SK-N-SH treated with all-trans-retinoic acid at 6 μM for 48 hours (cell line): ENCODE results near the gene SLC38A4.
A peak's percentile ranks its signal among the peaks of the same experiment; 100 is the strongest.

ENCODE experiments used
- ATAC-seq: fragments of 200-7000 bp; cut with Tn5 transposase; 3 replicates; pipeline ENCODE4 v1.9.1; 2020; ENCODE audit warnings: mild to moderate bottlenecking, moderate library complexity
- ARNTL ChIP-seq: fragments of 450-650 bp; formaldehyde crosslinking; IDR thresholded peaks from 2 replicates; pipeline ENCODE4 v1.5.0; 2020; ENCODE audit warnings: low read depth, mild to moderate bottlenecking, moderate library complexity, borderline replicate concordance
- BACH2 ChIP-seq: fragments of 250-450 bp; sonication (Bioruptor Pico); IDR thresholded peaks from 2 replicates; pipeline ENCODE4 v1.9.0; 2021; ENCODE audit warnings: mild to moderate bottlenecking, borderline replicate concordance
- CSDC2 ChIP-seq: fragments of 250-450 bp; sonication (Bioruptor Pico); IDR thresholded peaks from 2 replicates; pipeline ENCODE4 v1.5.0; 2020; ENCODE audit warnings: mild to moderate bottlenecking, moderate library complexity
- CSRNP3 ChIP-seq: fragments of 250-450 bp; sonication (Bioruptor Pico); IDR thresholded peaks from 2 replicates; pipeline ENCODE4 v1.5.1; 2021; ENCODE audit warnings: mild to moderate bottlenecking, moderate library complexity
- ESRRG ChIP-seq: fragments of 250-450 bp; sonication (Bioruptor Pico); IDR thresholded peaks from 2 replicates; pipeline ENCODE4 v1.6.1; 2021; ENCODE audit warnings: mild to moderate bottlenecking
- GLIS3 ChIP-seq: fragments of 250-450 bp; sonication (Bioruptor Pico); IDR thresholded peaks from 2 replicates; pipeline ENCODE4 v1.5.0; 2020; ENCODE audit warnings: mild to moderate bottlenecking, moderate library complexity
- ISL1 ChIP-seq: fragments of 250-450 bp; sonication (Bioruptor Pico); IDR thresholded peaks from 2 replicates; pipeline ENCODE4 v2.1.2; 2022; ENCODE audit warnings: mild to moderate bottlenecking, moderate library complexity
- OSR1 ChIP-seq: fragments of 250-450 bp; sonication (Bioruptor Pico); IDR thresholded peaks from 2 replicates; pipeline ENCODE4 v1.8.0; 2022; ENCODE audit warnings: moderate library complexity, mild to moderate bottlenecking, inconsistent platforms
- PPARA ChIP-seq: fragments of 250-450 bp; sonication (Bioruptor Pico); IDR thresholded peaks from 2 replicates; pipeline ENCODE4 v1.5.0; 2020; ENCODE audit warnings: mild to moderate bottlenecking, borderline replicate concordance
- RARB ChIP-seq: fragments of 250-450 bp; sonication (Bioruptor Pico); IDR thresholded peaks from 2 replicates; pipeline ENCODE4 v1.8.0; 2021; ENCODE audit warnings: mild to moderate bottlenecking, moderate library complexity
- SNAI2 ChIP-seq: fragments of 250-450 bp; sonication (Bioruptor Pico); IDR thresholded peaks from 2 replicates; pipeline ENCODE4 v1.5.0; 2020; ENCODE audit warnings: mild to moderate bottlenecking, moderate library complexity
- TCF4 ChIP-seq: fragments of 250-450 bp; sonication (Bioruptor Pico); IDR thresholded peaks from 2 replicates; pipeline ENCODE4 v1.8.0; 2021; ENCODE audit warnings: mild to moderate bottlenecking, moderate library complexity, borderline replicate concordance
- TOX ChIP-seq: fragments of 250-450 bp; sonication (Bioruptor Pico); IDR thresholded peaks from 2 replicates; pipeline ENCODE4 v1.8.0; 2021; ENCODE audit warnings: mild to moderate bottlenecking, moderate library complexity, borderline replicate concordance
- ZC3H10 ChIP-seq: fragments of 250-450 bp; sonication (Bioruptor Pico); IDR thresholded peaks from 2 replicates; pipeline ENCODE4 v1.5.1; 2021; ENCODE audit warnings: mild to moderate bottlenecking, moderate library complexity
- ZFP3 ChIP-seq: fragments of 250-450 bp; sonication (Bioruptor Pico); IDR thresholded peaks from 2 replicates; pipeline ENCODE4 v1.5.0; 2020; ENCODE audit warnings: mild to moderate bottlenecking, moderate library complexity
- ZFP30 ChIP-seq: fragments of 450-650 bp; formaldehyde crosslinking; IDR thresholded peaks from 2 replicates; pipeline ENCODE4 v1.5.0; 2022; ENCODE audit warnings: mild to moderate bottlenecking, moderate library complexity
- ZNF565 ChIP-seq: fragments of 450-650 bp; formaldehyde crosslinking; conservative IDR thresholded peaks from 2 replicates; pipeline ENCODE4 v1.5.0; 2020; ENCODE audit warnings: low read depth, mild to moderate bottlenecking, moderate library complexity
- ZNF70 ChIP-seq: fragments of 450-650 bp; formaldehyde crosslinking; IDR thresholded peaks from 2 replicates; pipeline ENCODE4 v1.5.0; 2020; ENCODE audit warnings: mild to moderate bottlenecking, moderate library complexity
- ZNF8 ChIP-seq: fragments of 450-650 bp; formaldehyde crosslinking; IDR thresholded peaks from 2 replicates; pipeline ENCODE4 v1.5.0; 2020; ENCODE audit warnings: mild to moderate bottlenecking, moderate library complexity
- TF ChIP-seq, protein P1 (sequence below): fragments of 250-450 bp; sonication (Bioruptor Pico); IDR thresholded peaks from 2 replicates; pipeline ENCODE4 v1.8.0; 2020; ENCODE audit warnings: mild to moderate bottlenecking, moderate library complexity, borderline replicate concordance
- TF ChIP-seq, protein P2 (sequence below): fragments of 250-450 bp; sonication (Bioruptor Pico); IDR thresholded peaks from 2 replicates; pipeline ENCODE4 v1.5.1; 2020; ENCODE audit warnings: low read depth, mild to moderate bottlenecking, moderate library complexity
- TF ChIP-seq, protein P3 (sequence below): fragments of 250-450 bp; sonication (Bioruptor Pico); IDR thresholded peaks from 2 replicates; pipeline ENCODE4 v1.5.0; 2020; ENCODE audit warnings: mild to moderate bottlenecking, moderate library complexity

SLC38A4 gene

GRCh38 chr12:46839232-46839631 is 13.4 kb upstream of the SLC38A4 start:
- TF ChIP-seq, protein P1, sequence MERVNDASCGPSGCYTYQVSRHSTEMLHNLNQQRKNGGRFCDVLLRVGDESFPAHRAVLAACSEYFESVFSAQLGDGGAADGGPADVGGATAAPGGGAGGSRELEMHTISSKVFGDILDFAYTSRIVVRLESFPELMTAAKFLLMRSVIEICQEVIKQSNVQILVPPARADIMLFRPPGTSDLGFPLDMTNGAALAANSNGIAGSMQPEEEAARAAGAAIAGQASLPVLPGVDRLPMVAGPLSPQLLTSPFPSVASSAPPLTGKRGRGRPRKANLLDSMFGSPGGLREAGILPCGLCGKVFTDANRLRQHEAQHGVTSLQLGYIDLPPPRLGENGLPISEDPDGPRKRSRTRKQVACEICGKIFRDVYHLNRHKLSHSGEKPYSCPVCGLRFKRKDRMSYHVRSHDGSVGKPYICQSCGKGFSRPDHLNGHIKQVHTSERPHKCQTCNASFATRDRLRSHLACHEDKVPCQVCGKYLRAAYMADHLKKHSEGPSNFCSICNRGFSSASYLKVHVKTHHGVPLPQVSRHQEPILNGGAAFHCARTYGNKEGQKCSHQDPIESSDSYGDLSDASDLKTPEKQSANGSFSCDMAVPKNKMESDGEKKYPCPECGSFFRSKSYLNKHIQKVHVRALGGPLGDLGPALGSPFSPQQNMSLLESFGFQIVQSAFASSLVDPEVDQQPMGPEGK: no peak
- TF ChIP-seq SNAI2: no peak
- TF ChIP-seq CSRNP3: no peak
- TF ChIP-seq ZNF8 (CRISPR knock-in tag): no peak
- TF ChIP-seq, protein P2, sequence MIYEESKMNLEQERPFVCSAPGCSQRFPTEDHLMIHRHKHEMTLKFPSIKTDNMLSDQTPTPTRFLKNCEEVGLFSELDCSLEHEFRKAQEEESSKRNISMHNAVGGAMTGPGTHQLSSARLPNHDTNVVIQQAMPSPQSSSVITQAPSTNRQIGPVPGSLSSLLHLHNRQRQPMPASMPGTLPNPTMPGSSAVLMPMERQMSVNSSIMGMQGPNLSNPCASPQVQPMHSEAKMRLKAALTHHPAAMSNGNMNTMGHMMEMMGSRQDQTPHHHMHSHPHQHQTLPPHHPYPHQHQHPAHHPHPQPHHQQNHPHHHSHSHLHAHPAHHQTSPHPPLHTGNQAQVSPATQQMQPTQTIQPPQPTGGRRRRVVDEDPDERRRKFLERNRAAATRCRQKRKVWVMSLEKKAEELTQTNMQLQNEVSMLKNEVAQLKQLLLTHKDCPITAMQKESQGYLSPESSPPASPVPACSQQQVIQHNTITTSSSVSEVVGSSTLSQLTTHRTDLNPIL (CRISPR knock-in tag): no peak
- TF ChIP-seq ESRRG (CRISPR knock-in tag): no peak
- TF ChIP-seq ISL1 (CRISPR knock-in tag): no peak
- no peak for TF ChIP-seq CSDC2 (CRISPR knock-in tag)
- no peak for TF ChIP-seq TCF4 (CRISPR knock-in tag)
- TF ChIP-seq OSR1 (CRISPR knock-in tag): no peak
- TF ChIP-seq, protein P3, sequence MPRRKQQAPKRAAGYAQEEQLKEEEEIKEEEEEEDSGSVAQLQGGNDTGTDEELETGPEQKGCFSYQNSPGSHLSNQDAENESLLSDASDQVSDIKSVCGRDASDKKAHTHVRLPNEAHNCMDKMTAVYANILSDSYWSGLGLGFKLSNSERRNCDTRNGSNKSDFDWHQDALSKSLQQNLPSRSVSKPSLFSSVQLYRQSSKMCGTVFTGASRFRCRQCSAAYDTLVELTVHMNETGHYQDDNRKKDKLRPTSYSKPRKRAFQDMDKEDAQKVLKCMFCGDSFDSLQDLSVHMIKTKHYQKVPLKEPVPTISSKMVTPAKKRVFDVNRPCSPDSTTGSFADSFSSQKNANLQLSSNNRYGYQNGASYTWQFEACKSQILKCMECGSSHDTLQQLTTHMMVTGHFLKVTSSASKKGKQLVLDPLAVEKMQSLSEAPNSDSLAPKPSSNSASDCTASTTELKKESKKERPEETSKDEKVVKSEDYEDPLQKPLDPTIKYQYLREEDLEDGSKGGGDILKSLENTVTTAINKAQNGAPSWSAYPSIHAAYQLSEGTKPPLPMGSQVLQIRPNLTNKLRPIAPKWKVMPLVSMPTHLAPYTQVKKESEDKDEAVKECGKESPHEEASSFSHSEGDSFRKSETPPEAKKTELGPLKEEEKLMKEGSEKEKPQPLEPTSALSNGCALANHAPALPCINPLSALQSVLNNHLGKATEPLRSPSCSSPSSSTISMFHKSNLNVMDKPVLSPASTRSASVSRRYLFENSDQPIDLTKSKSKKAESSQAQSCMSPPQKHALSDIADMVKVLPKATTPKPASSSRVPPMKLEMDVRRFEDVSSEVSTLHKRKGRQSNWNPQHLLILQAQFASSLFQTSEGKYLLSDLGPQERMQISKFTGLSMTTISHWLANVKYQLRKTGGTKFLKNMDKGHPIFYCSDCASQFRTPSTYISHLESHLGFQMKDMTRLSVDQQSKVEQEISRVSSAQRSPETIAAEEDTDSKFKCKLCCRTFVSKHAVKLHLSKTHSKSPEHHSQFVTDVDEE (CRISPR knock-in tag): no peak
- TF ChIP-seq TOX (CRISPR knock-in tag): no peak
- no peak for TF ChIP-seq ZC3H10 (CRISPR knock-in tag)
- no peak for TF ChIP-seq PPARA (CRISPR knock-in tag)
- TF ChIP-seq ZNF565 (CRISPR knock-in tag): no peak
- TF ChIP-seq ZFP30 (CRISPR knock-in tag): no peak
- no peak for TF ChIP-seq ZNF70
- TF ChIP-seq GLIS3 (CRISPR knock-in tag): no peak
- no peak for TF ChIP-seq ZFP3 (CRISPR knock-in tag)
- TF ChIP-seq RARB (CRISPR knock-in tag): no peak
- ATAC-seq: peak; percentile 45

GRCh38 chr12:46835785-46836184 is 10.0 kb upstream of the SLC38A4 start:
- ATAC-seq: no peak
- TF ChIP-seq SNAI2 (no peak), GLIS3 (CRISPR knock-in tag) (no peak), PPARA (CRISPR knock-in tag) (no peak), CSDC2 (CRISPR knock-in tag) (no peak)

DNA sequence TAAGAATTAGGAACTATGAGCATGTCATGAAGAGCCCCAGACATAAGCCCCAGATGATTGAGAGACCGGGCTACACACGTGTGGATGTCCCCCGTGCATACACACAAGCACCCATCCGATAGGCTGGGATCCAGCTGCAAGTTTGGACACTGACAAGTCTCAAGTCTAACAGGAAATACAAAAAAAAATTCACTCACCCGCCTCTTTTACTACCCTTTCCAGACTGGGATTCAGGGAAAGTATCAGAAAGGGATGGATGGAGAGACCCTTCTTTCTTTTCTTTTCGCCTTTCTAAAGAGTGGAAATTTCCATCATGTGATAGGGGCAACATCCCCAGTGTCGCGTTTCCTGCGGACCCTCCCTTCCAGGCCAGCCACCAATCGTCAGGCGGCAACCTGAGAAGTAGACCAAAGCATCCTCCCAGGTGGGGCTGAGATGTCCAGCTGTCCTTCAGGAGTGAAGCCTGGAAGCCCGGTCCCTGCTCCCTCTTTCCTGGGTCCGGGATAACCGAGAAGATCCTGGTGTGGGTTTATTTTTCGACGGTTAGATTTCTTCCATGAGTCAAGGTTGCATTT is 6.4 kb upstream of the SLC38A4 start:
- peak; percentile 62 for ATAC-seq
- TF ChIP-seq SNAI2 (no peak), OSR1 (CRISPR knock-in tag) (no peak), CSRNP3 (no peak), PPARA (CRISPR knock-in tag) (no peak), ZNF8 (CRISPR knock-in tag) (no peak), BACH2 (CRISPR knock-in tag) (no peak), ARNTL (CRISPR knock-in tag) (no peak)
